SK-N-SH (cell line): ENCODE measurements around the gene CHPF. TPM values are rescaled to one million over a fixed set of nuclear protein-coding genes. Genes with fewer than 3 reads are reported as not detected.

Experiments used
- CTCF ChIA-PET: fragments of 300-600, 350-600 bp; formaldehyde crosslinking; extraction: SDS; loops from one replicate; lab custom pipeline; 2021; lab: Yijun Ruan, JAX
- POLR2A ChIA-PET: fragments of 350-600 bp; sonication (Branson Sonifier 250); formaldehyde crosslinking; extraction: SDS; loops from one replicate; lab custom pipeline; 2020; ENCODE audit warnings: antibody characterized with exemption, inconsistent platforms; lab: Yijun Ruan, JAX
- DNase-seq: peaks from one replicate; pipeline ENCODE4 v3.0.0; 2012
- H2AFZ ChIP-seq: fragments of 200-600 bp; sonication (generic); 2 replicates; pipeline ENCODE4 v1.8.1; 2016; ENCODE audit warnings: antibody characterized with exemption, mild to moderate bottlenecking, low read depth
- H3F3A ChIP-seq: fragments of 200-600 bp; sonication (generic); replicated peaks from 2 replicates; pipeline ENCODE3; 2016; ENCODE audit warnings: antibody characterized with exemption, mild to moderate bottlenecking; ENCODE audit not compliant: insufficient read depth
- H3K27ac ChIP-seq, 2 experiments: fragments of 200-500 bp in 1 of 2; fragments of 200-600 bp in 1 of 2; sonication (Bioruptor generic) in 1 of 2; sonication (generic), shearing (Covaris generic) in 1 of 2; 2 replicates each; pipeline versions ENCODE4 v1.5.1 to v1.6.1; 2014 to 2016; ENCODE audit warnings: low read depth in 2 of 2, inconsistent platforms in 1 of 2, low read length in 1 of 2, mild to moderate bottlenecking in 1 of 2, mixed read lengths in 1 of 2
- H3K27me3 ChIP-seq: fragments of 200-600 bp; sonication (generic), shearing (Covaris generic); 2 replicates; pipeline ENCODE4 v1.6.1; 2016; ENCODE audit warnings: mixed run types; ENCODE audit not compliant: insufficient read depth
- H3K36me3 ChIP-seq, 2 experiments: fragments of 200-500 bp in 1 of 2; fragments of 200-600 bp in 1 of 2; sonication (Bioruptor generic) in 1 of 2; sonication (generic) in 1 of 2; replicated peaks in 1 of 2; 2 replicates each; pipeline versions ENCODE3 to v1.5.1; 2014 to 2016; ENCODE audit warnings: low read length in 1 of 2, mild to moderate bottlenecking in 1 of 2; ENCODE audit not compliant: insufficient read depth in 2 of 2, control insufficient read depth in 1 of 2
- H3K4me1 ChIP-seq, 2 experiments: fragments of 200-500 bp in 1 of 2; fragments of 200-600 bp in 1 of 2; sonication (Bioruptor generic) in 1 of 2; sonication (generic), shearing (Covaris generic) in 1 of 2; 2 replicates each; pipeline versions ENCODE4 v1.5.1 to v1.6.1; 2014 to 2016; ENCODE audit warnings: low read depth in 1 of 2, low read length in 1 of 2, mixed run types in 1 of 2; ENCODE audit not compliant: insufficient read depth in 2 of 2, control insufficient read depth in 1 of 2
- H3K4me2 ChIP-seq: fragments of 200-600 bp; sonication (generic), shearing (Covaris generic); 2 replicates; pipeline ENCODE4 v1.6.1; 2017; ENCODE audit warnings: mixed run types
- H3K4me3 ChIP-seq, 2 experiments: fragments of 200-500 bp in 1 of 2; fragments of 200-600 bp in 1 of 2; sonication (Bioruptor generic) in 1 of 2; sonication (generic), shearing (Covaris generic) in 1 of 2; 2 replicates each; pipeline versions ENCODE4 v1.5.1 to v1.8.1; 2014 to 2016; ENCODE audit warnings: low read depth in 2 of 2, inconsistent platforms in 1 of 2, low read length in 1 of 2, mild to moderate bottlenecking in 1 of 2, mixed read lengths in 1 of 2, moderate library complexity in 1 of 2
- H3K79me2 ChIP-seq: fragments of 200-600 bp; sonication (generic); 2 replicates; pipeline ENCODE4 v1.8.1; 2017; ENCODE audit warnings: mild to moderate bottlenecking; ENCODE audit not compliant: insufficient read depth
- H3K9ac ChIP-seq: fragments of 200-600 bp; sonication (generic); 2 replicates; pipeline ENCODE4 v1.6.1; 2017; ENCODE audit warnings: mixed run types
- H3K9me2 ChIP-seq: fragments of 200-600 bp; sonication (generic); 2 replicates; pipeline ENCODE4 v1.6.1; 2017; ENCODE audit warnings: mixed run types
- H3K9me3 ChIP-seq: fragments of 200-600 bp; sonication (generic); 2 replicates; pipeline ENCODE4 v1.6.1; 2017; ENCODE audit warnings: mixed run types, mild to moderate bottlenecking, moderate library complexity
- H4K20me1 ChIP-seq: fragments of 200-600 bp; sonication (generic); 2 replicates; pipeline ENCODE4 v1.6.1; 2017; ENCODE audit warnings: mild to moderate bottlenecking, mixed run types; ENCODE audit not compliant: insufficient read depth
- EP300 ChIP-seq, 2 experiments: IDR thresholded peaks; 2 replicates each; pipeline versions ENCODE4 v1.4.0 to v1.6.1; 2012; ENCODE audit warnings: borderline replicate concordance in 1 of 2, low read depth in 1 of 2, low read length in 1 of 2
- EZH2phosphoT487 ChIP-seq: fragments of 200-600 bp; sonication (generic); IDR thresholded peaks from 2 replicates; pipeline ENCODE4 v1.6.1; 2017; ENCODE audit warnings: low read depth, mixed run types, mild to moderate bottlenecking, antibody characterized with exemption, moderate library complexity, borderline replicate concordance
- FOXJ3 ChIP-seq: sonication (generic); formaldehyde crosslinking; IDR thresholded peaks from 2 replicates; pipeline ENCODE4 v1.5.1; 2020; ENCODE audit warnings: mild to moderate bottlenecking, missing genetic modification reagents
- FOXM1 ChIP-seq: IDR thresholded peaks from 2 replicates; pipeline ENCODE4 v1.4.0; 2012; ENCODE audit warnings: low read depth, mild to moderate bottlenecking
- JUND ChIP-seq: IDR thresholded peaks from 2 replicates; pipeline ENCODE4 v1.4.0; 2012
- MEF2A ChIP-seq: IDR thresholded peaks from 2 replicates; pipeline ENCODE4 v1.4.0; 2012; ENCODE audit warnings: low read depth, borderline replicate concordance
- NFIC ChIP-seq: IDR thresholded peaks from 2 replicates; pipeline ENCODE4 v1.4.0; 2012; ENCODE audit warnings: borderline replicate concordance
- NRF1 ChIP-seq: IDR thresholded peaks from 2 replicates; pipeline ENCODE4 v1.6.1; 2012; ENCODE audit warnings: low read depth, mild to moderate bottlenecking, low read length
- RCOR1 ChIP-seq: fragments of 150-350 bp; IDR thresholded peaks from 2 replicates; pipeline ENCODE4 v1.6.1; 2017; ENCODE audit warnings: antibody characterized with exemption, low read length
- REST ChIP-seq: IDR thresholded peaks from 2 replicates; pipeline ENCODE4 v1.6.1; 2012; ENCODE audit warnings: mild to moderate bottlenecking, low read depth, low read length, moderate library complexity
- TAF1 ChIP-seq: IDR thresholded peaks from 2 replicates; pipeline ENCODE4 v1.6.1; 2012; ENCODE audit warnings: low read depth, mild to moderate bottlenecking, low read length, moderate library complexity, borderline replicate concordance
- TEAD4 ChIP-seq: IDR thresholded peaks from 2 replicates; pipeline ENCODE4 v1.4.0; 2012; ENCODE audit warnings: mild to moderate bottlenecking, borderline replicate concordance; ENCODE audit not compliant: insufficient read depth
- USF2 ChIP-seq: fragments of 150-350 bp; IDR thresholded peaks from 2 replicates; pipeline ENCODE4 v1.6.1; 2017; ENCODE audit warnings: antibody characterized with exemption, low read length, low read depth, borderline replicate concordance
- WGBS: methylation state at CpG from one replicate; pipeline ENCODE4 v1.1.6; 2017; ENCODE audit warnings: low lambda C conversion rate; 5-methylcytosine and 5-hydroxymethylcytosine counted together
- polyA plus RNA-seq, 3 experiments: library from polyadenylated mRNA; depleted of rRNA; stranded (reverse); fragments of >200 nt; gene quantifications; 2 replicates each; pipeline ENCODE4 v1.2.3, GENCODE V29; 2012

Gene CHPF
- polyA plus RNA-seq, 1 of the 3 experiments (the other 2 are of a cell fraction) = 141 TPM

- H3K9me3 ChIP-seq = no peaks in the 10 kb centered on the region
- no peak for DNase-seq
- ChIA-PET POLR2A (no interaction called here), CTCF (interaction anchor here (0.5 to 62.1 kb wide), 6 partner anchors 7 to 131 kb away, joined by 3 to 2824 read pairs (median 4); partner anchors contain the start of genes ASIC4 and GMPPA)
- no peaks in the 10 kb centered on the region; the same call in 1 of the 2 replicates for H3K27me3 ChIP-seq
- no peak overlapping the region for H3K9ac ChIP-seq
- H4K20me1 ChIP-seq = no peaks in the 10 kb centered on the region
- H3K4me2 ChIP-seq = no peak overlapping the region
- peaks cover 0 to 5% of the 10 kb centered on the region in 2 experiments for H3K36me3 ChIP-seq
- no peaks in the 10 kb centered on the region for H3K79me2 ChIP-seq
- H3K27ac ChIP-seq = no peak overlapping the region
- no peaks in the 10 kb centered on the region for H3K9me2 ChIP-seq
- H3K4me3 ChIP-seq = no peak overlapping the region
- H3K4me1 ChIP-seq = peaks cover 0 to 17% of the 10 kb centered on the region in 2 experiments; a peak in 1 of 4 replicates
- no peak overlapping the region for H2AFZ ChIP-seq
- TF ChIP-seq TEAD4 (no peak), NFIC (no peak), FOXJ3 (no peak), JUND (no peak), RCOR1 (no peak), MEF2A (no peak), EZH2phosphoT487 (no peak), EP300 (IDR thresholded peaks at IDR 0.05; ENCODE audit: borderline replicate concordance in 1 of 2, low read depth in 1 of 2, low read length in 1 of 2) (no peak), USF2 (no peak), FOXM1 (no peak), TAF1 (no peak), NRF1 (no peak)
- WGBS = 76% methylated on average over 5 of the region's 6 CpGs
- no peaks in the 10 kb centered on the region for H3F3A ChIP-seq
Observed at GRCh38 chr2:219533930-219534661, 9.5 kb downstream of the CHPF start.

- 48% methylated on average over 3 of the region's 8 CpGs for WGBS
- no peaks in the 10 kb centered on the region for H3K36me3 ChIP-seq
- POLR2A ChIA-PET = no interaction called here
- no peaks in the 10 kb centered on the region for H3K9me3 ChIP-seq
- H3K9me2 ChIP-seq = no peaks in the 10 kb centered on the region
- CTCF ChIA-PET = interaction anchor here (1.1 to 62.1 kb wide), 7 partner anchors 9 to 164 kb away, joined by 3 to 2824 read pairs (median 154); partner anchors contain the start of genes ASIC4, CHPF, DNPEP and GMPPA
- H2AFZ ChIP-seq = no peak overlapping the region
- peaks cover 0 to 18% of the 10 kb centered on the region in 2 experiments; a peak in 2 of 4 replicates for H3K4me1 ChIP-seq
- H3K4me3 ChIP-seq = no peak overlapping the region
- DNase-seq = no peak
- H3K27me3 ChIP-seq = no peaks in the 10 kb centered on the region; the same call in 1 of the 2 replicates
- H3K79me2 ChIP-seq = no peaks in the 10 kb centered on the region
- no peak overlapping the region for H3K27ac ChIP-seq
- no peak overlapping the region for H3K4me2 ChIP-seq
- no peaks in the 10 kb centered on the region for H4K20me1 ChIP-seq
- H3F3A ChIP-seq = no peaks in the 10 kb centered on the region
- no peak for TF ChIP-seq REST
- H3K9ac ChIP-seq = no peak overlapping the region
Observed at GRCh38 chr2:219532378-219532649, 11.3 kb downstream of the CHPF start.
